K562 (cell line): ENCODE measurements around the gene RGL2. TPM values are rescaled to one million over a fixed set of nuclear protein-coding genes. Genes with fewer than 3 reads are reported as not detected.

ENCODE experiments used
- ATF3 ChIP-seq, 2 experiments: fragments of 450-650 bp in 1 of 2; sonication (generic) in 1 of 2; formaldehyde crosslinking in 1 of 2; IDR thresholded peaks in 1 of 2; conservative IDR thresholded peaks in 1 of 2; 2 replicates each; pipeline versions ENCODE4 v1.6.1 to v1.8.1; 2016 to 2023; ENCODE audit warnings: mild to moderate bottlenecking in 2 of 2, moderate library complexity in 2 of 2, inconsistent platforms in 1 of 2, missing genetic modification reagents in 1 of 2
- DMBX1 ChIP-seq: fragments of 250-450 bp; sonication (Bioruptor Pico); IDR thresholded peaks from 2 replicates; pipeline ENCODE4 v1.8.0; 2022; ENCODE audit warnings: inconsistent platforms, mild to moderate bottlenecking, moderate library complexity, borderline replicate concordance
- GATA2 ChIP-seq: sonication (generic); formaldehyde crosslinking; IDR thresholded peaks from 2 replicates; pipeline ENCODE4 v1.4.0; 2020; ENCODE audit warnings: mild to moderate bottlenecking, missing genetic modification reagents
- MCM7 ChIP-seq, 2 experiments: fragments of 450-650 bp; IDR thresholded peaks; 2 replicates each; pipeline ENCODE4 v1.6.1; 2016 to 2018
- MYNN ChIP-seq, 2 experiments: sonication (generic); formaldehyde crosslinking in 1 of 2; IDR thresholded peaks; 2 replicates each; pipeline versions ENCODE4 v1.5.0 to v1.6.1; 2016 to 2020; ENCODE audit warnings: antibody characterized with exemption in 1 of 2, missing genetic modification reagents in 1 of 2
- NCOA1 ChIP-seq: fragments of 450-650 bp; IDR thresholded peaks from 2 replicates; pipeline ENCODE4 v1.6.1; 2016; ENCODE audit warnings: low read depth
- SAFB2 ChIP-seq: fragments of 200-400 bp; formaldehyde crosslinking; IDR thresholded peaks from 2 replicates; pipeline ENCODE4 v1.6.1; 2018; ENCODE audit warnings: borderline replicate concordance, low read length, low read depth, moderate library complexity; ENCODE audit not compliant: severe bottlenecking
- SMARCA4 ChIP-seq: fragments of 450-650 bp; IDR thresholded peaks from 2 replicates; pipeline ENCODE4 v1.6.1; 2016
- STAT5A ChIP-seq: IDR thresholded peaks from 2 replicates; pipeline ENCODE4 v1.6.1; 2012; ENCODE audit warnings: low read length, inconsistent platforms, borderline replicate concordance
- TEAD2 ChIP-seq: fragments of 450-650 bp; IDR thresholded peaks from 2 replicates; pipeline ENCODE4 v1.6.1; 2016; ENCODE audit warnings: missing genetic modification characterization, control low read depth, missing compliant biosample characterization
- USF2 ChIP-seq: sonication (generic); formaldehyde crosslinking; IDR thresholded peaks from 2 replicates; pipeline ENCODE4 v1.5.0; 2020; ENCODE audit warnings: missing genetic modification reagents
- ZC3H4 ChIP-seq: sonication (generic); formaldehyde crosslinking; IDR thresholded peaks from 2 replicates; pipeline ENCODE4 v1.9.0; 2021; ENCODE audit warnings: missing genetic modification reagents, borderline replicate concordance
- ZFP1 ChIP-seq: fragments of 450-650 bp; formaldehyde crosslinking; IDR thresholded peaks from 2 replicates; pipeline ENCODE4 v1.4.0; 2020; ENCODE audit warnings: mild to moderate bottlenecking, mixed read lengths
- ZNF316 ChIP-seq: fragments of 450-650 bp; IDR thresholded peaks from 2 replicates; pipeline ENCODE4 v1.6.1; 2016
- ZNF407 ChIP-seq: fragments of 450-650 bp; IDR thresholded peaks from 2 replicates; pipeline ENCODE4 v1.6.1; 2016; ENCODE audit warnings: low read depth
- ZNF512 ChIP-seq: IDR thresholded peaks from 2 replicates; pipeline ENCODE4 v1.6.1; 2016; ENCODE audit warnings: missing genetic modification characterization, missing compliant biosample characterization
- polyA plus RNA-seq, 8 experiments: library from polyadenylated mRNA; depleted of rRNA in 4 of 8; stranded (reverse) in 5 of 8; unstranded in 3 of 8; fragments of >200 nt; fragmentation: Nextera tagmentation in 2 of 8; fragmentation: Illumina TruSeq in 1 of 8; extraction: Ambion mirVana in 2 of 8; extraction: Trizol in 1 of 8; gene quantifications; 2 replicates each; pipeline versions ENCODE4 v1.2.1 to v1.2.3, GENCODE V29; 2011 to 2014; ENCODE audit warnings: inconsistent platforms in 1 of 8, missing spikeins in 1 of 8
- total RNA-seq, 7 experiments: library from RNA; depleted of rRNA in 6 of 7; stranded (reverse); fragments of >200 nt in 6 of 7; fragmentation: Illumina TruSeq in 2 of 7; extraction: Trizol in 2 of 7; gene quantifications; 2 replicates each; pipeline versions ENCODE4 v1.2.1 to v1.2.3, GENCODE V29; 2011 to 2021; ENCODE audit warnings: low replicate concordance in 1 of 7

The RGL2 gene
- total and polyA plus RNA-seq, 9 of the 15 experiments (the other 6 are each of a cell fraction or from before 2014, with no cell fraction given), result 1.8 to 57.1 (median 19.5) TPM

GRCh38 chr6:33288921-33289783 lies 9.6 kb downstream of the RGL2 start, which contains the start of the genes PFDN6 and WDR46 (continued):
- TF ChIP-seq ATF3 (IDR thresholded peaks at IDR 0.05) (peak; percentile 30; the same call in 1 of the 2 replicates), ATF3 (CRISPR knock-in tag; conservative IDR thresholded peaks at IDR 0.05) (no peak), ZNF512 (tag) (no peak), MCM7 (IDR thresholded peaks at IDR 0.05) (no peak), USF2 (CRISPR knock-in tag) (no peak), SAFB2 (no peak), DMBX1 (CRISPR knock-in tag) (peak; percentile 47; the same call in 1 of the 2 replicates), NCOA1 (peak; percentile 23; the same call in 1 of the 2 replicates), GATA2 (CRISPR knock-in tag) (peak; percentile 24; the same call in 1 of the 2 replicates), ZC3H4 (CRISPR knock-in tag) (no peak), TEAD2 (peak; percentile 36; the same call in 1 of the 2 replicates), MYNN (IDR thresholded peaks at IDR 0.05) (no peak), MYNN (CRISPR knock-in tag; IDR thresholded peaks at IDR 0.05) (no peak), ZNF316 (no peak), SMARCA4 (no peak), ZFP1 (CRISPR knock-in tag) (no peak), STAT5A (no peak), ZNF407 (no peak)
